ENCODE measurements around the gene SORCS1.

SORCS1 gene

GRCh38 chr10:106582291-106582690 is 582.2 kb downstream of the SORCS1 start:
- no peak for TF ChIP-seq CTCF (IDR thresholded peaks at IDR 0.05; ENCODE audit: low read depth, low read length)
- DNase-seq (ENCODE audit: low read depth in 2 of 2): peak; percentile 41 to 67
- H3K4me3 ChIP-seq (replicated peaks in 1 of 2; ENCODE audit: low read depth in 2 of 2, low read length in 2 of 2): no peak overlapping the region

- H3K4me3 ChIP-seq (replicated peaks in 1 of 2; ENCODE audit: low read depth in 2 of 2, low read length in 2 of 2): no peak overlapping the region
- TF ChIP-seq CTCF (IDR thresholded peaks at IDR 0.05; ENCODE audit: low read depth, low read length): no peak
- no peak for DNase-seq (ENCODE audit: low read depth in 2 of 2)
These were observed 586.8 kb downstream of the SORCS1 start for GRCh38 chr10:106577756-106578155.

- TF ChIP-seq CTCF (IDR thresholded peaks at IDR 0.05; ENCODE audit: low read depth, low read length): no peak
- H3K4me3 ChIP-seq (replicated peaks in 1 of 2; ENCODE audit: low read depth in 2 of 2, low read length in 2 of 2): no peak overlapping the region
- peak; percentile 37 to 59 for DNase-seq (ENCODE audit: low read depth in 2 of 2)
These were observed 587.2 kb downstream of the SORCS1 start for GRCh38 chr10:106577266-106577665.

- no peak for TF ChIP-seq CTCF (IDR thresholded peaks at IDR 0.05; ENCODE audit: low read depth, low read length)
- DNase-seq (ENCODE audit: low read depth in 2 of 2): no peak
- no peak overlapping the region for H3K4me3 ChIP-seq (replicated peaks in 1 of 2; ENCODE audit: low read depth in 2 of 2, low read length in 2 of 2)
These were observed 588.0 kb downstream of the SORCS1 start for GRCh38 chr10:106576534-106576933.

GRCh38 chr10:106573106-106573505 is 591.4 kb downstream of the SORCS1 start:
- TF ChIP-seq CTCF (IDR thresholded peaks at IDR 0.05; ENCODE audit: low read depth, low read length): no peak
- DNase-seq (ENCODE audit: low read depth in 2 of 2): peak; percentile 75 to 76
- H3K4me3 ChIP-seq (replicated peaks in 1 of 2; ENCODE audit: low read depth in 2 of 2, low read length in 2 of 2): no peak overlapping the region

- TF ChIP-seq CTCF (IDR thresholded peaks at IDR 0.05; ENCODE audit: low read depth, low read length): peak; percentile 69
- DNase-seq (ENCODE audit: low read depth in 2 of 2): peak; percentile 75 to 83
- no peak overlapping the region for H3K4me3 ChIP-seq (replicated peaks in 1 of 2; ENCODE audit: low read depth in 2 of 2, low read length in 2 of 2)
These were observed 593.1 kb downstream of the SORCS1 start for GRCh38 chr10:106571192-106571946.

- no peak overlapping the region for H3K4me3 ChIP-seq (replicated peaks in 1 of 2; ENCODE audit: low read depth in 2 of 2, low read length in 2 of 2)
- no peak for TF ChIP-seq CTCF (IDR thresholded peaks at IDR 0.05; ENCODE audit: low read depth, low read length)
- no peak for DNase-seq (ENCODE audit: low read depth in 2 of 2)
These were observed 594.2 kb downstream of the SORCS1 start for GRCh38 chr10:106570268-106570667.
